NCI-H748 treated with DMSO at 0.1 percent for 48 hours (cell line): Measurements from ENCODE around the gene UBE2E2.

Source experiments
- DNase-seq: peaks from one replicate; lab custom pipeline; 2025; lab: John Stamatoyannopoulos, UW

UBE2E2 gene

GRCh38 chr3:23624305-23624704 is 421.2 kb downstream of the UBE2E2 start:
- no peak for DNase-seq

GRCh38 chr3:23626442-23626841 is 423.3 kb downstream of the UBE2E2 start:
- DNase-seq: no peak

- no peak for DNase-seq
Observed at GRCh38 chr3:23629181-23629894, 426.2 kb downstream of the UBE2E2 start.

GRCh38 chr3:23633261-23633960 is 430.3 kb downstream of the UBE2E2 start:
- DNase-seq: no peak

GRCh38 chr3:23637339-23637738 is 434.2 kb downstream of the UBE2E2 start:
- no peak for DNase-seq

GRCh38 chr3:23640471-23641146 is 437.5 kb downstream of the UBE2E2 start:
- DNase-seq: no peak
